Occipital lobe (tissue), 2 donors: ENCODE measurements around the gene ADH5. TPM values are rescaled to one million over a fixed set of nuclear protein-coding genes. Genes with fewer than 3 reads are reported as not detected.
"Not testable (repeated sequence)": the region's sequence is repeated elsewhere in the genome, so short reads cannot be mapped to it uniquely, and the experiment has no call there.

Source experiments
- DNase-seq: peaks from one replicate; lab custom pipeline; 2025; lab: John Stamatoyannopoulos, UW
- total RNA-seq: library from RNA; depleted of rRNA; stranded (reverse); fragments of >200 nt; gene quantifications from one replicate; pipeline ENCODE4 v1.2.3, GENCODE V29; 2014

ADH5 gene
- total RNA-seq, 1 donor from 2014 or later = 137 TPM

- no peak for DNase-seq
Measured at GRCh38 chr4:99084595-99084994, 4.0 kb downstream of the ADH5 start.

GRCh38 chr4:99082192-99082591, 6.4 kb downstream of the ADH5 start:
- no peak for DNase-seq

- DNase-seq = not testable (repeated sequence)
Measured at GRCh38 chr4:99080869-99081268, 7.7 kb downstream of the ADH5 start.

GRCh38 chr4:99079625-99080295, 8.8 kb downstream of the ADH5 start:
- no peak for DNase-seq

- no peak for DNase-seq
Measured at GRCh38 chr4:99078931-99079624, 9.5 kb downstream of the ADH5 start.

- no peak for DNase-seq
Measured at GRCh38 chr4:99078336-99078735, 10.3 kb downstream of the ADH5 start.

- DNase-seq = no peak
Measured at GRCh38 chr4:99077177-99077576, 11.4 kb downstream of the ADH5 start.

- no peak for DNase-seq
Measured at GRCh38 chr4:99076292-99076976, 12.2 kb downstream of the ADH5 start.

GRCh38 chr4:99074816-99075215, 13.8 kb downstream of the ADH5 start:
- no peak for DNase-seq

- DNase-seq = no peak
Measured at GRCh38 chr4:99071159-99071558, 17.4 kb downstream of the ADH5 start.

GRCh38 chr4:99067617-99068016, 21.0 kb downstream of the ADH5 start:
- no peak for DNase-seq

- not testable (repeated sequence) for DNase-seq
Measured at GRCh38 chr4:99065521-99065920, 23.1 kb downstream of the ADH5 start.

GRCh38 chr4:99062120-99062519, 26.5 kb downstream of the ADH5 start:
- no peak for DNase-seq

- no peak for DNase-seq
Measured at GRCh38 chr4:99061048-99061700, 27.4 kb downstream of the ADH5 start.

GRCh38 chr4:99059550-99059949, 29.0 kb downstream of the ADH5 start:
- DNase-seq = no peak

- no peak for DNase-seq
Measured at GRCh38 chr4:99058228-99058627, 30.4 kb downstream of the ADH5 start.

GRCh38 chr4:99054428-99054994, 34.1 kb downstream of the ADH5 start:
- DNase-seq = no peak

- DNase-seq = no peak
Measured at GRCh38 chr4:99052902-99053301, 35.7 kb downstream of the ADH5 start.

- DNase-seq = no peak
Measured at GRCh38 chr4:99047710-99048109, 40.9 kb downstream of the ADH5 start.

- DNase-seq = no peak
Measured at GRCh38 chr4:99043346-99043745, 45.2 kb downstream of the ADH5 start.

GRCh38 chr4:99038213-99038612, 50.4 kb downstream of the ADH5 start:
- DNase-seq = no peak

- DNase-seq = no peak
Measured at GRCh38 chr4:99033956-99034355, 54.6 kb downstream of the ADH5 start.
